SW 1271 (cell line): ENCODE data around the gene TSEN34.
A peak's percentile ranks its signal among the peaks of the same experiment; 100 is the strongest.
"Not testable (repeated sequence)": the region's sequence is repeated elsewhere in the genome, so short reads cannot be mapped to it uniquely, and the experiment has no call there.

Experiments
- DNase-seq, 2 experiments: peaks; one replicate each; lab custom pipeline; 2025; lab: John Stamatoyannopoulos, UW

The TSEN34 gene

DNA sequence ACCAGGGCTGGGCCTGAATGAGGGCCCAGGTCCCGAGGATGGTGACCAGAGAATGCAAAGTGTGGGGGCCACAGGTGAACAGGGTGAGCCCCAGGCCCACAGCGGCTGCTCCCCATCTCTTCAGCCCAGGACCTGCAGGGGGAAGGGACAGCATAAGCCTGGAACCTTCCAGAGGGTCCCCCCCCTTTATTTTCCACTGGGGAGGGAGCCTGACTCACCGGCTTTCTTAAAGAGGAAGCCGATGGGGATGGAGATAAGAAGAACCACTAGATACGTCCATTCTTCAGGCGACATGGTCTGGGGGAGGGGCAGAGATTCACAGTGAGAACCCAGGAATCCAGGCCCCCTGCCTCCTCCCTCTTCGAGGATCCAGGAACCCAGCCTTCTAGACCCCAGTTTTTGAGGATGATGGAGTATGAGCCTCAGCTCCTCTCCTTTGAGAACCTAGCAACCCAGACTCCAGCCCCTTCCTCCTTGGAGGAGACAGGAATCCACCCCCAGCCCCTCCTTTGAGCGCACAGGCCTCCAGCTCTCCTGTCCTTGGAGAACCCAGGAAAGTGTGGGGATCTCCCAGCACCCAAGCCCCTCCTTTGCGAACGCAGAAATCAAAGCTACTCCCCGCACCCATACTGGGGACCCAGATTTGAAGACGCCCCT, 2.8 kb upstream of the TSEN34 start:
- peak in 1 of 2 experiments; percentile 13 for DNase-seq

DNA sequence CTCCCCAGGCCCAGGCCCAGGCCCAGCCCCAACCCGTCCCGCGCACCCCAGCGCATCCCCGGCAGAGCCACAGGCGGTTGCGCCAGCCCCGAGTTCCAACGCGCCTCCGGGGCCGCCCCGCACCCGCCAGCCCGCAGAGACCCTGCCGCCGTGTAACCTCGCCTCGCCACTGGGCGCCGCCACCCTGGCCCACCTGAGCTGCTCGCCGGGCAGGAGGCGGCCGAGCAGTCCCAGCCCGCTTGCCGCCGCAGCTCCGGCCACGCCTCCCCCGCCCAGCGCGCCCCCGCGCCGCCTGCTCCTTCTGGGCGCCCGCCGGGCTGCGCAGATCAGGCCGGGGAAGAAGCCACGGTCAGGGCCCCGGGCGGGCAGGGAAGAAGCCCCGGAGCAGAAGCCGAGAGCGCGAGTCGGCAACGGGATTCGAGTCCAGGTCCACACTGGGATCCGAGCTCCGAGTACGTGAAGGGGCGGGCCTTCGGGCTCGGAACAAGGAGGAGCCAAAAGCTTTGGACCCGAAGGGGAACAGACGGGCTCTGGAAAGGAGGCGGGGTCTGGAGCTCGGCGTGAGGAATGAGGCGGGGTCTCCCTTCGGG, 1.9 kb upstream of the TSEN34 start, which contains the start of gene MBOAT7:
MBOAT7 (minus strand) TSS at position 436 of the 590 bp plus-strand sequence. CDS start 1,072 bp downstream, outside the sequence.
- no peak for DNase-seq

DNA sequence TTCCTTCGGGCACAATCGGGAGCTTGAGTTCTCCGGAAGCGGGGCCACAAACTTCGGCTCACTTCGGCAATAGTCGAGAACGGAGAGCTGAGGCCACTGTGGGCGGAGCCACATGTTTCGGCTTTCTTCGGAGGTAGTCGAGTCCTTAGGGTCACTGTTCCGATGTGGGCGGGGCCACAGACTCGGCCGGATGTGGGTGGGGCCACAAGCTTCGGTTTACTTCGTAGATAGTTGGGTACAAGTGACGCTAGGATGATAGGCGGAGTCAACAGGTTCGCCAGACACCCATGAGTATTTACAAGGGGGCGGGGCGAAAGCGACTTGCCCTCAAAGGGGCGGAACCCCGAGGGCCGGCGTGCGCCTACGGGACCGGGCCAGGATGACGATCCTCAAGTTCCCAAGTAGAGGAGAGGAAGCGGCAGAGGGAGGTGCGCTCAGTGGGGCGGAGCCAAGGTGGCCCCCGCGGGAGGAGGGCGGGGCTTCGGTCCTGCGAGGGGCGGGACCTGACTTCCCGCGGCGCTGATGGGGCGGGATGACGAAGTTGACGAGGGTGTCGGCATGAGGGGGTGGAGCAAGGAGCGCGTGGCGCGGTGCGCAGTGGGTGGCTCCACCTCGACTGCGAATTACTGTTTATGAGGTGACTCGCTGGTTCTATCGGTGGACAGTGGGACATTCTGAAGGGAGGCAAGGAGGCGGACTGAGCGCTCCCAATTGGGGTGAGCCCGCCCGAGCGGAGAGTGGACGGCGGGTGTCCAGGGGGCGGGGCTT, 1.2 kb upstream of the TSEN34 start:
- peak; percentile 98 to 99 for DNase-seq

- peak; percentile 90 to 96 for DNase-seq
Measured at GRCh38 chr19:54190503-54191010, 551 bp upstream of the TSEN34 start.

DNA sequence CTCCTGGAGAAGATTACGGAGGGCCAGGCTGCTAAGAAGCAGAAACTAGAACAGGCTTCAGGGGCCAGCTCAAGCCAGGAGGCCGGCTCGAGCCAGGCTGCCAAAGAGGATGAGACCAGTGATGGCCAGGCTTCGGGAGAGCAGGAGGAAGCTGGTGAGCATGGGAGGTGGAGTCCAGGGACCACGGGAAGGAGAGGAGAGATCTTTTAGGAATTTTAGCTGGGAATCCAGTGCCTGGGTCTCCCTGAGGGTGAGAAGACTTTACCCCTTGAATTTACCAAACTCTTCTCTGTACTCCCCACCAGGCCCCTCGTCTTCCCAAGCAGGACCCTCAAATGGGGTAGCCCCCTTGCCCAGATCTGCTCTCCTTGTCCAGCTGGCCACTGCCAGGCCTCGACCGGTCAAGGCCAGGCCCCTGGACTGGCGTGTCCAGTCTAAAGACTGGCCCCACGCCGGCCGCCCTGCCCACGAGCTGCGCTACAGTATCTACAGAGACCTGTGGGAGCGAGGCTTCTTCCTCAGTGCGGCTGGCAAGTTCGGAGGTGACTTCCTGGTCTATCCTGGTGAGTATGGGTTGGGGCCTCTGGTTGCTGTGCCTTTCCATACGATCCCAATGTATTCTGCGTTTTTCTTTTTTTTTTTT, 824 bp downstream of the TSEN34 start:
- no peak for DNase-seq

GRCh38 chr19:54193011-54193410, 1.9 kb downstream of the TSEN34 start:
- DNase-seq: no peak

- not testable (repeated sequence) for DNase-seq
Measured at GRCh38 chr19:54194463-54194862, 3.4 kb downstream of the TSEN34 start.

DNA sequence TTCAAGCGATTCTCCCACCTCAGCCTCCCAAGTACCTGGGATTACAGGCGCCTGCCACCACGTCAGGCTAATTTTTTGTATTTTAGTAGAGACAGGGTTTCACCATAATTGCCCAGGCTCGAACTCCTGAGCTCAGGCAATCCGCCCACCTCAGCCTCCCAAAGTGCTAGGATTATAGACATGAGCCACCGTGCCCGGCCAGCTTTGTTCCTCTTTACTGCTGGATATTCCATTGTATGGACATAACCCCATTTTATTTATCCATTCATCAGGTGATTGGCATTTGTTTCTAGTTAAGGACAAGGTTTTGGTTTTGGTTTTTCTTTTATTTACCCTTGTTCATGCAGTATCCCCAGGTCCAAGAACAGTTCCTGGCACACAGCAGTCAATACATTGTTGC, 5.4 kb downstream of the TSEN34 start:
- no peak for DNase-seq

DNA sequence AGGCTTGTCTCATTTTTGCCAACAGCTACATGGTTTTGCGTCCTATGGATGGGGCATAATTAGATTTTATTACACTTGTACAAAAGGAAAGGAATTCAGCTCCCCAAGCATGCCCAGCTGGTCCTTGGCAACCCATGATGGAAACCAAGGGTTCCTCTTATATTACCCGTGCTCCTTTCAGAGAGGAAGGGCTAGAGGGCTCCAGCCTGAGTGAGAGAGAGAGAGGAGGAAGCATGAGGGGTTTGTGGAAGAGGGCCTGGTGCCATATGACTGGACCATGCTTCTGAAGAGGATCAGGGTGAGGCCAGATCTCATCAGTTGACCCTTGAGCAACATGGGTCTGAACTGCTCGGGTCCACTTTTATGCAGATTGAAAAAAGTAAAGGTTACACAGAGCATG, 6.0 kb downstream of the TSEN34 start:
- no peak for DNase-seq

DNA sequence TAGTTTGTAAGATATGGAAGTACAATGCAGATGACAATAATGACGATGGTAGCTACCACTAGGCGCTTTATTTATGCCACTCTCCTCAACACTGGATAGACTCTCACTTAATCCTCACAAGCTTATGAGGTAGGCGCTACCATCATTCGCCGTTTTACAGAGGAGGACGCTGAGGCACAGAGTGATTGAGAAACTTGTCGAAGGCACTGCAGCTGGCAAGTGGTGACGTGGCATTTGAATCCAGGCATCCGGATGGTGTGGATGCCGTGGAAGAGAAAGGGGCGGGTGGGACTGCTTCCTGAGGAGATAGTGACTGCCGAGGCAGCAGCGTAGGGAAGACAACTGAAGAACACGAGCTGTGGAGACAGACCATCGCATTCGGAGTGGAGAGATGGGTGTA, 8.3 kb downstream of the TSEN34 start:
- no peak for DNase-seq

GRCh38 chr19:54201172-54201701, 10.1 kb downstream of the TSEN34 start:
- DNase-seq: no peak

DNA sequence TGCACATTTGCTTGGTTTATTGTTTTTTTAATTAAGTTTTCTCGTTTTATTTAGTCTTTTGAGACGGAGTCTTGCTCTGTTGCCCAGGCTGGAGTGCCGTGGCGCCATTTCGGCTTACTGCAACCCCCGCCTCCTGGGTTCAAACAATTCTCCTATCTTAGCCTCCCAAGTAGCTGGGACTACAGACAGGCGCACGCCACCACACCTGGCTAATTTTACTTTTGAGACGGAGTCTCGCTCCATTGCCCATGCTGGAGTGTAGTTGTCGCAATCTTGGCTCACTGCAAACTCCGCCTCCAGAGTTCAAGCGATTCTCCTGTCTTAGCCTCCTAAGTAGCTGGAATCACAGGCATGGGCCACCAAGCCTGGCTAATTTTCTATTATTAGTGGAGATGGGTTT, 10.9 kb downstream of the TSEN34 start:
- no peak for DNase-seq

DNA sequence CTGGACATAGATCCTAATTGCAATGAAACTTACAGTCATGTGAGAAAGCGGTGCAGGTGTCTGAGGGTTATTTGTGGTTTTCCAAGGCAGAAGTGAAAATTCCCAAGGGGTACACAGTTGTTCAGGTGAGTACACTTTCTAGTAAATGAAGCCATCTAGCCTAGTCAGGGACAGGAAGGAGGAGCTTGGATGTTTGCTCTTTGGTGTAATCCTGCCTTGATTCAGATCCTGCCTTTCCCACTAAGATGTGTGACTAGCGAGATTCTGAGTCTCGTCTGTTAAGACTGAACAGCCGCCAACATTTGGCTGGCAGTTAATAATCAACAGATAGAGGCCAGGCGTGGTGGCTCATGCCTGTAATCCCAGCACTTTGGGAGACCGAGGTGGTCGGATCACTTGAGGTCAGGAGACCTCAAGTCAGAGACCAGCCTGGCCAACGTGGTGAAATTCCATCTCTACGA, 12.1 kb downstream of the TSEN34 start:
- DNase-seq: no peak

DNA sequence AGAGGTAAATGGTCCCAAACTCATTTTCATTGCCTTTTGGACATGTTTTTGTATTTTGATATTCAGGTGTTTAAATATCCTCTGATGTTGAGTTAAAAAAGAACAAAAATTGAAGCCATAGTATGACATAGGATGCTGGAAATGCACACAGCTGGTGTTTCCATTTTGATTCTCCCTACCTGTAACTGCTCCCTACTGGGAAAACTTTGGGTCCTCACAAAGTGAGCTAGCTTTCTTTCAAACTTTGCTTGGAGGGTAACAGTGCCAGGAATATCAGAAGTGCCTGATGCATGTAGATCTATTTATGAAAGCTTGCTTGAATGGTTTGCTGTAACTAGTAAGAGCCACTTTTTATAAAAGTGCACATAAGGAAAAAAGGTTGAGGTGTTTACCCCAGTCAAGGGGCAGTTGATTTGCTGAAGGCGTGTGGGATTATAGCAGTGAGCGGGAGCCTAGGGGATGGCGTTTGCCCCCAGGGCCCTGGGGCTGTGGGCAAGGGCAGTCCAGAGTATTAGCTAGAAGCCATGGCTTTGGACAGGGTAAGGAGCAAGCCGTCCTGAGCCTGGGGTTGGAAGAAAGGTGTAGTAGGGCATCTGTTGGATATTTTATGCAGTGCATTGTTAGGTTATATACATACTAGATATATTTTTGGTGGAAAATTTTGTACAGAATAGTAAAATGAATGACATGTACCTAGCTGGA, 13.8 kb downstream of the TSEN34 start:
- DNase-seq: no peak

DNA sequence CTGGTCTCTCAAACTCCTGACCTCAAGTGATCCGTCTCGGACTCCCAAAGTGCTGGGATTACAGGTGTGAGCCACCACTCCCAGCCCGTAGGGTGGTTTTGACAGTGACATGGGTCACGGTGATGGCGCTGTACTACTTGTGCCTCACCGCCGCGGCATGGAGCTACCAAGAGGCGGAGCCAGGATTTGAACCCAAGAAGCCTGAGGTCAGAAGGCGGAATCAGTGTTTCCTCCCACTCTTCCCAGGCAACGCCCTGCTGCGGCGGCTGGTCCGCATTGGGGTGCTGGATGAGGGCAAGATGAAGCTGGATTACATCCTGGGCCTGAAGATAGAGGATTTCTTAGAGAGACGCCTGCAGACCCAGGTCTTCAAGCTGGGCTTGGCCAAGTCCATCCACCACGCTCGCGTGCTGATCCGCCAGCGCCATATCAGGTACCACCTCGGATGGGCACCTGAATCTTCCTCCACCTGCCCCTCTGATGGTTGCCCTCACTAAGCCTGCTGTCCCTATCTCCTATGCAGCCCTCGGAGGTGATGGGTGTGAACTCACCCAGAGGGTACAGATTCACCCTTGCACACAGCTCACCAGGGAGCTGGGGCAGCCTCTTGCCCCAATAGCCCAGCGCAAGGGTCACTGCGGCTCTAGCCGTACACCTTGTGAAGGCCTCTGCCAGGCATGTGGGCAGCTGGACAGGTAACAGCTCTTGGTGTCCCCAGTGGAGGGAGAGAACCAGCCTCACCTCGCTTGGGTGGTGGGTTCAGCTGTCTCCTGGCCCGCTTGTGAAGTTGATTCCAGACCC, 15.1 kb downstream of the TSEN34 start:
- DNase-seq: no peak

- no peak for DNase-seq
Measured at GRCh38 chr19:54206831-54207177, 15.7 kb downstream of the TSEN34 start.

- DNase-seq: not testable (repeated sequence)
Measured at GRCh38 chr19:54207193-54207592, 16.1 kb downstream of the TSEN34 start.

GRCh38 chr19:54207676-54207982, 16.5 kb downstream of the TSEN34 start:
- no peak for DNase-seq

DNA sequence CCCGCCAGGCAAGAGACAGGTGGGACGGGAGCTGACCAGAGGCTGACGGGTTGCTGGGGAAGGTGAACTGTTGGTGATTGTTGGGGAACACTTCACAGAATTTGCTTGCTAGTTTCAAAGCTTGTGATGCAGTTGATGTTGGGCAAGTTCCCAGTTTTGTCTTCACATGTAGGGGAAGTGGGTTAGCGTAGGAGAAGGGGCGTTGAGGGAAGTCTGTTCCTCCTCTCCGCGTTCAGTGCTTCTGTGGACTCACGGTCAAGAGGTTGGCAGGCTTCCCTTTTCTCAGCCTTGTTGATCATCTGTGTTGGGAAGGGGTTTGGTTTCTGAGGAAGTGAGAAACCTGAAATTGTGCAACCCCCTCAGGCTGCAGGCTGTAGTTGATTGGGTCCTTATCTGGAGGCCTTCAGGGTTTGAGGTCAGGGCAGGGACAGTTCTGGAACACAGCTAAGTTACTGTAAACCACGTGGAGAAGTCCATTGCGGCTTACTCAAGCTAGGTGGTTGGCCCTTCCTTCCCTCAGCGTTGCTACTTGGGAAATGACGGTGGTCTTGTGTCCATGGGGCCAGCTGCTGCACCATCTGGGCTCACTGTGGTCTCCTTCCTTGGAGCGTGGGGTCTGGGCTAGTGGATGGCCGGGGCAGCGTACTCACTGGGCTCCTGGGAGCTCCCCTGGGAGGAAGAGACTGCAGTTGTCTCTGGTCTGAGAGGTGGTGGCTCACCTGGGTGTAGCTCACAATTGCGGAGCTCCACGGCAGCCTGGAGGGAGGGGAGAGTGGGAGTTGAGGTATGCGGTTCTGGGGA, 17.1 kb downstream of the TSEN34 start:
- DNase-seq: no peak

- no peak for DNase-seq
Measured at GRCh38 chr19:54208784-54209057, 17.6 kb downstream of the TSEN34 start.
